ENCODE results near the gene AVPR2. TPM values are rescaled to one million over a fixed set of nuclear protein-coding genes. Genes with fewer than 3 reads are reported as not detected.

AVPR2 gene
- polyA plus RNA-seq, 1 donor from 2014 or later: not detected

DNA sequence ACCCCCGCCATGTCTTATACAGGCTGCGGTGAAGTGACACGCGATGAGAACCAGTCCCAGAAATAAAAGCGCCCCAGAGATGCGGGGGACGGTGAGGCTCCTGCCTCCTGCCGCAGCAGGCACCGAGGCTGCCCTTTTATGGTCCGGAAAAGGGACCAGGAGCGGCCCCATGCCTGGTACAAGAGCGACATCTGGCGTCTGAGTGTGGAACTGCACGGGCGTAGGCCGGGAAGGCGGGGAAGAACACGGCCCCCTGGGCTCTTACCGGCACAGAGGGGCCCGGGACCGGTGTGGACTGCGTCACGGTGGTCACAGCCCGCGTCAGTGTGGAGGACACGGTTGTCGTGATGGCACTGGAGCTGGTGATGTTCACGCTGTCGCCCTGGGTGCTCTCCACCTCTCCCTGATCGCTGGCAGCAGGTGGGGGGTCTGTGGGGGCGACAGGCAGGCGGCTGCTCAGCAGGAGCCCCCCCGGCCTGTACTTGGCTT, 48.9 kb downstream of the AVPR2 start (continued):
- TF ChIP-seq, protein P1, sequence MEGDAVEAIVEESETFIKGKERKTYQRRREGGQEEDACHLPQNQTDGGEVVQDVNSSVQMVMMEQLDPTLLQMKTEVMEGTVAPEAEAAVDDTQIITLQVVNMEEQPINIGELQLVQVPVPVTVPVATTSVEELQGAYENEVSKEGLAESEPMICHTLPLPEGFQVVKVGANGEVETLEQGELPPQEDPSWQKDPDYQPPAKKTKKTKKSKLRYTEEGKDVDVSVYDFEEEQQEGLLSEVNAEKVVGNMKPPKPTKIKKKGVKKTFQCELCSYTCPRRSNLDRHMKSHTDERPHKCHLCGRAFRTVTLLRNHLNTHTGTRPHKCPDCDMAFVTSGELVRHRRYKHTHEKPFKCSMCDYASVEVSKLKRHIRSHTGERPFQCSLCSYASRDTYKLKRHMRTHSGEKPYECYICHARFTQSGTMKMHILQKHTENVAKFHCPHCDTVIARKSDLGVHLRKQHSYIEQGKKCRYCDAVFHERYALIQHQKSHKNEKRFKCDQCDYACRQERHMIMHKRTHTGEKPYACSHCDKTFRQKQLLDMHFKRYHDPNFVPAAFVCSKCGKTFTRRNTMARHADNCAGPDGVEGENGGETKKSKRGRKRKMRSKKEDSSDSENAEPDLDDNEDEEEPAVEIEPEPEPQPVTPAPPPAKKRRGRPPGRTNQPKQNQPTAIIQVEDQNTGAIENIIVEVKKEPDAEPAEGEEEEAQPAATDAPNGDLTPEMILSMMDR (IDR thresholded peaks at IDR 0.05; ENCODE audit: poor library complexity, severe bottlenecking): peak; percentile 89
- no peak for TF ChIP-seq TAF1 (IDR thresholded peaks at IDR 0.05; ENCODE audit: low read depth)

GRCh38 chrX:153953892-153954557, 49.6 kb downstream of the AVPR2 start:
- Histone ChIP-seq H3K79me2 (replicated peaks; ENCODE audit: insufficient read depth, low read length) (no peaks in the 10 kb centered on the region), H3K9me2 (ENCODE audit: insufficient read depth, low read length) (no peaks in the 10 kb centered on the region), H3F3A (ENCODE audit: insufficient read depth, low read length, poor library complexity, severe bottlenecking) (no peaks in the 10 kb centered on the region), H3K27me3 (ENCODE audit: insufficient read depth, low read depth, low read length) (no peaks in the 10 kb centered on the region), H3K4me3 (ENCODE audit: low read length) (no peak overlapping the region), H3K27ac (ENCODE audit: low read length) (no peak overlapping the region), H3K9ac (ENCODE audit: low read length) (peak overlapping the region; percentile 31), H2AFZ (ENCODE audit: low read depth, low read length) (no peak overlapping the region), H3K9me3 (ENCODE audit: low read length) (no peaks in the 10 kb centered on the region), H3K36me3 (ENCODE audit: insufficient read depth, low read length) (no peaks in the 10 kb centered on the region), H3K4me2 (ENCODE audit: low read length) (no peak overlapping the region), H4K20me1 (ENCODE audit: insufficient read depth) (no peaks in the 10 kb centered on the region)
- no peak for TF ChIP-seq REST (IDR thresholded peaks at IDR 0.05; ENCODE audit: borderline replicate concordance)

- Histone ChIP-seq H3K27me3 (ENCODE audit: insufficient read depth, low read depth, low read length) (no peaks in the 10 kb centered on the region), H3F3A (ENCODE audit: insufficient read depth, low read length, poor library complexity, severe bottlenecking) (no peaks in the 10 kb centered on the region), H3K9ac (ENCODE audit: low read length) (no peak overlapping the region), H3K36me3 (ENCODE audit: insufficient read depth, low read length) (no peaks in the 10 kb centered on the region), H4K20me1 (ENCODE audit: insufficient read depth) (no peaks in the 10 kb centered on the region), H3K9me3 (ENCODE audit: low read length) (no peaks in the 10 kb centered on the region), H3K79me2 (replicated peaks; ENCODE audit: insufficient read depth, low read length) (no peaks in the 10 kb centered on the region), H3K4me3 (ENCODE audit: low read length) (no peak overlapping the region), H3K9me2 (ENCODE audit: insufficient read depth, low read length) (no peaks in the 10 kb centered on the region), H2AFZ (ENCODE audit: low read depth, low read length) (no peak overlapping the region), H3K27ac (ENCODE audit: low read length) (no peak overlapping the region), H3K4me2 (ENCODE audit: low read length) (no peak overlapping the region)
- no peak for TF ChIP-seq EZH2 (IDR thresholded peaks at IDR 0.05; ENCODE audit: borderline replicate concordance, insufficient read depth, low read length, poor library complexity, severe bottlenecking)
- no peak for TF ChIP-seq SMC3 (conservative IDR thresholded peaks at IDR 0.05; ENCODE audit: poor library complexity)
- no peak for TF ChIP-seq EP300 (conservative IDR thresholded peaks at IDR 0.05; ENCODE audit: poor library complexity, severe bottlenecking)
- no peak for TF ChIP-seq MXI1 (conservative IDR thresholded peaks at IDR 0.05; ENCODE audit: poor library complexity, severe bottlenecking)
These were observed 50.2 kb downstream of the AVPR2 start for GRCh38 chrX:153954558-153955227.

Data from neural cell (in vitro differentiated cells).